Measurements from ENCODE around the gene GLP1R. TPM values are rescaled to one million over a fixed set of nuclear protein-coding genes. Genes with fewer than 3 reads are reported as not detected.

Gene GLP1R
- total and polyA plus RNA-seq, 2 of the 13 experiments (the other 11 are each of a cell fraction or from before 2014, with no cell fraction given), result not detected

DNA sequence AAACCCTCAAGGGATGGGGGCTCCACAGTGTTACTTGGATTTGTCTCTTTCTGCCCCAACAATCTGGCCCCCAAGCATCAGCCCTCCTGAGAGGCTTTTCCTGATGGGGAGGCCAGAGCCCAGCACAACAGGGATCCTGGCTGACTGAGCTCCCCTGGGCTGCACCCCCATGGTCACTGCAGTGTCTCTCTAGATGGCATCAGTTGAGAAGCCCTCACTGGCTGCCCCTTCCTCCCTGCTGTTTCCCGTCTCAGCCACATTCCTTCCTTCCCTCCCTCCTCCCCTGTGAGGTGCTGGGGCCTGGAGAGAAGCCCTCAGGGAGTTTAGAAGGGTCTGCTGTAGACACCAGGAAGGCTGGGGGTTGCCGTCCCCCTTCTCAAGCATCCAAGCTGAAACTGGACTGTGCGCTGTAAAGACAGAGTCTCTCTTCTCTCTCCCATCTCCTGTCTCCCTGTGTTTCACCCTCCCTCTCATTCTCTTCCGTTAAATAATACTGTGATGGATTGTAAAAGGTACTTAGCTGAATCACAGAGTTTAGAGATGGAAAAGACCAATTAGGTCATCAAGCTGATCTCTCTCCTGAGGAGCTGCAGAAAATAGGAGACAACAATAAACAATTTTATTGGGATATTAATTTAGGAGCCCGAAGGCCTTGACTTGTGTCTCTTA is 36.7 kb downstream of the GLP1R start:
- POLR2A ChIA-PET, result no interaction called here

More for the DNA sequence above, 36.7 kb downstream of the GLP1R start:
- ATAC-seq (no peak), FAIRE-seq (no peak), DNase-seq (ENCODE audit: low spot score) (no peak)
- H3K36me3 ChIP-seq (replicated peaks in 1 of 2; ENCODE audit: control insufficient read depth in 1 of 2, insufficient read depth in 2 of 2, low read length in 2 of 2), result no peaks in the 10 kb centered on the region
- intact Hi-C loops (cut with micrococcal nuclease; ENCODE audit: unreplicated experiment) (no loop called here), in situ Hi-C loops (cut with HindIII; ENCODE audit: extremely low pct_ligation_motif_present, low pct_unique_long_range_greater_than_20kb) (no loop called here)
- H3K9ac ChIP-seq (ENCODE audit: insufficient read depth, low read depth, low read length), result no peak overlapping the region
- TF ChIP-seq, protein P1, sequence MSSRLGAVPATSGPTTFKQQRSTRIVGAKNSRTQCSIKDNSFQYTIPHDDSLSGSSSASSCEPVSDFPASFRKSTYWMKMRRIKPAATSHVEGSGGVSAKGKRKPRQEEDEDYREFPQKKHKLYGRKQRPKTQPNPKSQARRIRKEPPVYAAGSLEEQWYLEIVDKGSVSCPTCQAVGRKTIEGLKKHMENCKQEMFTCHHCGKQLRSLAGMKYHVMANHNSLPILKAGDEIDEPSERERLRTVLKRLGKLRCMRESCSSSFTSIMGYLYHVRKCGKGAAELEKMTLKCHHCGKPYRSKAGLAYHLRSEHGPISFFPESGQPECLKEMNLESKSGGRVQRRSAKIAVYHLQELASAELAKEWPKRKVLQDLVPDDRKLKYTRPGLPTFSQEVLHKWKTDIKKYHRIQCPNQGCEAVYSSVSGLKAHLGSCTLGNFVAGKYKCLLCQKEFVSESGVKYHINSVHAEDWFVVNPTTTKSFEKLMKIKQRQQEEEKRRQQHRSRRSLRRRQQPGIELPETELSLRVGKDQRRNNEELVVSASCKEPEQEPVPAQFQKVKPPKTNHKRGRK (CRISPR knock-in tag; IDR thresholded peaks at IDR 0.05), result no peak
- TF ChIP-seq ZNF550 (CRISPR knock-in tag; IDR thresholded peaks at IDR 0.05; ENCODE audit: borderline replicate concordance) (no peak), GLI4 (CRISPR knock-in tag; IDR thresholded peaks at IDR 0.05; ENCODE audit: borderline replicate concordance) (no peak), PCBP1 (IDR thresholded peaks at IDR 0.05; ENCODE audit: borderline replicate concordance, low read depth, low read length) (no peak), MAFG (CRISPR knock-in tag; IDR thresholded peaks at IDR 0.05) (no peak), FLYWCH1 (CRISPR knock-in tag; IDR thresholded peaks at IDR 0.05) (no peak), NR2F1 (CRISPR knock-in tag; IDR thresholded peaks at IDR 0.05) (no peak), HOXA3 (CRISPR knock-in tag; IDR thresholded peaks at IDR 0.05) (no peak), NR2F6 (IDR thresholded peaks at IDR 0.05) (no peak), NR2F6 (CRISPR knock-in tag; IDR thresholded peaks at IDR 0.05) (no peak), ELF3 (CRISPR knock-in tag; IDR thresholded peaks at IDR 0.05) (no peak), SSRP1 (CRISPR knock-in tag; IDR thresholded peaks at IDR 0.05) (no peak), HES4 (CRISPR knock-in tag; IDR thresholded peaks at IDR 0.05; ENCODE audit: borderline replicate concordance) (no peak)
- TF ChIP-seq, protein P2, sequence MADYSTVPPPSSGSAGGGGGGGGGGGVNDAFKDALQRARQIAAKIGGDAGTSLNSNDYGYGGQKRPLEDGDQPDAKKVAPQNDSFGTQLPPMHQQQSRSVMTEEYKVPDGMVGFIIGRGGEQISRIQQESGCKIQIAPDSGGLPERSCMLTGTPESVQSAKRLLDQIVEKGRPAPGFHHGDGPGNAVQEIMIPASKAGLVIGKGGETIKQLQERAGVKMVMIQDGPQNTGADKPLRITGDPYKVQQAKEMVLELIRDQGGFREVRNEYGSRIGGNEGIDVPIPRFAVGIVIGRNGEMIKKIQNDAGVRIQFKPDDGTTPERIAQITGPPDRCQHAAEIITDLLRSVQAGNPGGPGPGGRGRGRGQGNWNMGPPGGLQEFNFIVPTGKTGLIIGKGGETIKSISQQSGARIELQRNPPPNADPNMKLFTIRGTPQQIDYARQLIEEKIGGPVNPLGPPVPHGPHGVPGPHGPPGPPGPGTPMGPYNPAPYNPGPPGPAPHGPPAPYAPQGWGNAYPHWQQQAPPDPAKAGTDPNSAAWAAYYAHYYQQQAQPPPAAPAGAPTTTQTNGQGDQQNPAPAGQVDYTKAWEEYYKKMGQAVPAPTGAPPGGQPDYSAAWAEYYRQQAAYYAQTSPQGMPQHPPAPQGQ (CRISPR knock-in tag; IDR thresholded peaks at IDR 0.05; ENCODE audit: borderline replicate concordance), result no peak
- TF ChIP-seq, protein P3, sequence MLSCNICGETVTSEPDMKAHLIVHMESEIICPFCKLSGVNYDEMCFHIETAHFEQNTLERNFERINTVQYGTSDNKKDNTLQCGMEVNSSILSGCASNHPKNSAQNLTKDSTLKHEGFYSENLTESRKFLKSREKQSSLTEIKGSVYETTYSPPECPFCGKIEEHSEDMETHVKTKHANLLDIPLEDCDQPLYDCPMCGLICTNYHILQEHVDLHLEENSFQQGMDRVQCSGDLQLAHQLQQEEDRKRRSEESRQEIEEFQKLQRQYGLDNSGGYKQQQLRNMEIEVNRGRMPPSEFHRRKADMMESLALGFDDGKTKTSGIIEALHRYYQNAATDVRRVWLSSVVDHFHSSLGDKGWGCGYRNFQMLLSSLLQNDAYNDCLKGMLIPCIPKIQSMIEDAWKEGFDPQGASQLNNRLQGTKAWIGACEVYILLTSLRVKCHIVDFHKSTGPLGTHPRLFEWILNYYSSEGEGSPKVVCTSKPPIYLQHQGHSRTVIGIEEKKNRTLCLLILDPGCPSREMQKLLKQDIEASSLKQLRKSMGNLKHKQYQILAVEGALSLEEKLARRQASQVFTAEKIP (CRISPR knock-in tag; IDR thresholded peaks at IDR 0.05; ENCODE audit: borderline replicate concordance), result no peak
- TF ChIP-seq, protein P4, sequence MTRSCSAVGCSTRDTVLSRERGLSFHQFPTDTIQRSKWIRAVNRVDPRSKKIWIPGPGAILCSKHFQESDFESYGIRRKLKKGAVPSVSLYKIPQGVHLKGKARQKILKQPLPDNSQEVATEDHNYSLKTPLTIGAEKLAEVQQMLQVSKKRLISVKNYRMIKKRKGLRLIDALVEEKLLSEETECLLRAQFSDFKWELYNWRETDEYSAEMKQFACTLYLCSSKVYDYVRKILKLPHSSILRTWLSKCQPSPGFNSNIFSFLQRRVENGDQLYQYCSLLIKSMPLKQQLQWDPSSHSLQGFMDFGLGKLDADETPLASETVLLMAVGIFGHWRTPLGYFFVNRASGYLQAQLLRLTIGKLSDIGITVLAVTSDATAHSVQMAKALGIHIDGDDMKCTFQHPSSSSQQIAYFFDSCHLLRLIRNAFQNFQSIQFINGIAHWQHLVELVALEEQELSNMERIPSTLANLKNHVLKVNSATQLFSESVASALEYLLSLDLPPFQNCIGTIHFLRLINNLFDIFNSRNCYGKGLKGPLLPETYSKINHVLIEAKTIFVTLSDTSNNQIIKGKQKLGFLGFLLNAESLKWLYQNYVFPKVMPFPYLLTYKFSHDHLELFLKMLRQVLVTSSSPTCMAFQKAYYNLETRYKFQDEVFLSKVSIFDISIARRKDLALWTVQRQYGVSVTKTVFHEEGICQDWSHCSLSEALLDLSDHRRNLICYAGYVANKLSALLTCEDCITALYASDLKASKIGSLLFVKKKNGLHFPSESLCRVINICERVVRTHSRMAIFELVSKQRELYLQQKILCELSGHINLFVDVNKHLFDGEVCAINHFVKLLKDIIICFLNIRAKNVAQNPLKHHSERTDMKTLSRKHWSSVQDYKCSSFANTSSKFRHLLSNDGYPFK (CRISPR knock-in tag; IDR thresholded peaks at IDR 0.05; ENCODE audit: borderline replicate concordance), result no peak
- no peaks in the 10 kb centered on the region for H4K20me1 ChIP-seq (ENCODE audit: insufficient read depth, low read length)
- H3K9me3 ChIP-seq (ENCODE audit: low read length), result no peaks in the 10 kb centered on the region
- no peak overlapping the region for H2AFZ ChIP-seq (ENCODE audit: low read length)
- no peaks in the 10 kb centered on the region for H3K4me1 ChIP-seq (ENCODE audit: insufficient read depth, low read length)
- no peak overlapping the region for H3K4me2 ChIP-seq (ENCODE audit: low read depth, low read length)
- BruUV-seq (replicated peaks), result no TSS peak
- WGBS (ENCODE audit: low lambda C conversion rate), result 36% methylated on average over 5 of the region's 5 CpGs
- H3K79me2 ChIP-seq (ENCODE audit: insufficient read depth, low read length), result no peaks in the 10 kb centered on the region
- H3K4me3 ChIP-seq (replicated peaks in 1 of 3; ENCODE audit: insufficient read depth in 1 of 3, low read depth in 2 of 3, low read length in 3 of 3), result no peak overlapping the region
- H3K27me3 ChIP-seq (ENCODE audit: control insufficient read depth in 1 of 2, insufficient read depth in 2 of 2, low read length in 2 of 2), result peaks cover 0 to 25% of the 10 kb centered on the region in 2 experiments; a peak in 2 of 5 replicates
- H3K27ac ChIP-seq (ENCODE audit: extremely low read length, insufficient read depth, low read length), result no peak overlapping the region
- CTCF ChIA-PET (ENCODE audit: low intra/inter-chr PET ratio, low total read pairs), result no interaction called here
